Measurements from ENCODE around the gene SYS1.

DNA sequence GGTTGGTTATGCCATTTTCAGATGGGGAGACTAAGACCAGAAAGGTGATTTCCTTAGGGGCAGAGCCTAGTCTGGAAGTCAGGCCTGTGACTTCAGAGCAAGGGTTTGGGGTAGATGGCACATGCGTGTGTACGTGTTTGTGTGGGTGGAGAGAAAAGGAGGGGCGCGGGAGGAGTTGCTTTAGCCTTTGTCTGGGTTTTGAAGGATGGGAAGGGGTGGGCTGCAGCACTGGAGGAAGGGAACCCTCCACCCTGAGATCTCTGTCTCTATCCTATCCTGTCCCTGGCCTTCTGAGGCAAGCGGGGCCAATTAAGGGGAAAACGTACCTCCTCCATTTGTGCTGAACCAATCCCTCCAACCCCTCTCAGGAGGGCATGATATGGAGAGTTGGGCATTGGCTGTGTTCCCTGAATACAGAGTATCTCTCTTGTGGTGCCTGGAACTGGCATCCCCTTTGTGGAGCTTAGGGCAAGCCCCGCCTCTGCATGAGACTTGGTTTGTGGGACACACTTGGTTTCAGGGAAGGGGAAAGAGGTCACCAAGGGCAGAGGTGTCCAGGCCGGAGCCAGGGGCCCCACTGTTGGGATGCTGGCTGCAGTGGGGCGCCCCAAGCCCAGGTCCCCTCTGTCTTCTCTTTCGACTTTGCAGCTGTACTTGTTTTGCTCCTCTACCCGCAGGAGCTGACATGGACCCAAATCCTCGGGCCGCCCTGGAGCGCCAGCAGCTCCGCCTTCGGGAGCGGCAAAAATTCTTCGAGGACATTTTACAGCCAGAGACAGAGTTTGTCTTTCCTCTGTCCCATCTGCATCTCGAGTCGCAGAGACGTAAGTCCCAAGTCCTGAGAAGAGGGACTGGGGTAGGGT, 45.1 kb downstream of the SYS1 start, which contains the start of gene DBNDD2:
- TF ChIP-seq POLR2A (IDR thresholded peaks at IDR 0.05) (no peak), POLR2AphosphoS5 (IDR thresholded peaks at IDR 0.05) (no peak)
- TF ChIP-seq, protein P1, sequence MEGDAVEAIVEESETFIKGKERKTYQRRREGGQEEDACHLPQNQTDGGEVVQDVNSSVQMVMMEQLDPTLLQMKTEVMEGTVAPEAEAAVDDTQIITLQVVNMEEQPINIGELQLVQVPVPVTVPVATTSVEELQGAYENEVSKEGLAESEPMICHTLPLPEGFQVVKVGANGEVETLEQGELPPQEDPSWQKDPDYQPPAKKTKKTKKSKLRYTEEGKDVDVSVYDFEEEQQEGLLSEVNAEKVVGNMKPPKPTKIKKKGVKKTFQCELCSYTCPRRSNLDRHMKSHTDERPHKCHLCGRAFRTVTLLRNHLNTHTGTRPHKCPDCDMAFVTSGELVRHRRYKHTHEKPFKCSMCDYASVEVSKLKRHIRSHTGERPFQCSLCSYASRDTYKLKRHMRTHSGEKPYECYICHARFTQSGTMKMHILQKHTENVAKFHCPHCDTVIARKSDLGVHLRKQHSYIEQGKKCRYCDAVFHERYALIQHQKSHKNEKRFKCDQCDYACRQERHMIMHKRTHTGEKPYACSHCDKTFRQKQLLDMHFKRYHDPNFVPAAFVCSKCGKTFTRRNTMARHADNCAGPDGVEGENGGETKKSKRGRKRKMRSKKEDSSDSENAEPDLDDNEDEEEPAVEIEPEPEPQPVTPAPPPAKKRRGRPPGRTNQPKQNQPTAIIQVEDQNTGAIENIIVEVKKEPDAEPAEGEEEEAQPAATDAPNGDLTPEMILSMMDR (IDR thresholded peaks at IDR 0.05): no peak
